Measurements from ENCODE around the gene ATF3. TPM values are rescaled to one million over a fixed set of nuclear protein-coding genes. Genes with fewer than 3 reads are reported as not detected.

Gene ATF3
- total RNA-seq, 2 experiments from 2014 or later: 2.7 to 2.9 TPM

DNA sequence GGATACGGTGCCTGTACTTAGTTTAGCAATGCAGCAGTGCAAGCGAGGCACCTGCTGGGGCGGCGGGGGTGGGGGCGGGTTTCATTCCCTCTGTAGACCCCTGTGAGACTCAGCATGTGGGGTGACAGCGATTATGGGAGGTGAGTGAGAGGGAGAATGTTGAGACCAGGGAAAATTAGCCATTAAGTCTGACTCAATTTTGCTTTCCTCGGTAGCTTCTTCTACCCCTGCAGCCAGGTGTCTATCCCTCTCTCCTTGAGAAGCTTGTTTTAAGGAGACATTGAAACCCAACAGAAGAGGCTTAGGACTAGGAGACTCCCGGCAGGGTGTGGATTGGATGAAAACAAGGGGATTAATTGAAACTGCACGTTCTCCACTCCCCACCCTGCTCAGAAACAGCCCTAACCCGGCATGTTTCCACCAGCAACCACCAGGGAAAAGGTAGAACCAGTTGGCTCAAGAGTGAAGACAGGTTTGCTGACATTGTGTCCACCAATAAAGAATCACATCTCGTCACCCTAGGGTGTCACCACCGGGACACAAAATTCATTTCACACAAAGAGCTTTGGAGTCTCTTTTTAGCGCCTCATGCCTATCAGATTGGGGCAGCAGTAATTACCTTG lies 20.6 kb upstream of the ATF3 start:
- H3K9me2 ChIP-seq (ENCODE audit: insufficient read depth, low read length): no peaks in the 10 kb centered on the region
- no TSS peak for BruUV-seq (replicated peaks)
- no peak overlapping the region for H2AFZ ChIP-seq (ENCODE audit: low read length)
- intact Hi-C loops (cut with micrococcal nuclease; ENCODE audit: unreplicated experiment): no loop called here
- TF ChIP-seq EZH2phosphoT487 (IDR thresholded peaks at IDR 0.05; ENCODE audit: borderline replicate concordance, low read depth, low read length) (no peak), CTCF (conservative IDR thresholded peaks at IDR 0.05; ENCODE audit: low read length) (no peak)
- no peaks in the 10 kb centered on the region for H3K79me2 ChIP-seq (ENCODE audit: insufficient read depth, low read depth, low read length)
- no peaks in the 10 kb centered on the region for H3K9me3 ChIP-seq (ENCODE audit: low read length)
- no peaks in the 10 kb centered on the region for H3K36me3 ChIP-seq (ENCODE audit: insufficient read depth, low read length)
- no peak overlapping the region for H3K4me2 ChIP-seq (ENCODE audit: low read length)
- H3K4me1 ChIP-seq (ENCODE audit: insufficient read depth, low read length, poor library complexity, severe bottlenecking): no peaks in the 10 kb centered on the region
- ChIA-PET POLR2A (interaction anchor here (1.0 kb wide), 1 partner anchor 20 kb away, joined by 3 read pairs; no protein-coding TSS in a partner anchor), CTCF (ENCODE audit: unreplicated experiment) (no interaction called here)
- no peak overlapping the region for H3K27ac ChIP-seq (ENCODE audit: low read depth, low read length, poor library complexity, severe bottlenecking)
- H4K20me1 ChIP-seq (ENCODE audit: insufficient read depth, low read length): no peaks in the 10 kb centered on the region
- DNase-seq (ENCODE audit: low spot score): no peak
- H3K4me3 ChIP-seq (ENCODE audit: low read depth, low read length, poor library complexity, severe bottlenecking): no peak overlapping the region

DNA sequence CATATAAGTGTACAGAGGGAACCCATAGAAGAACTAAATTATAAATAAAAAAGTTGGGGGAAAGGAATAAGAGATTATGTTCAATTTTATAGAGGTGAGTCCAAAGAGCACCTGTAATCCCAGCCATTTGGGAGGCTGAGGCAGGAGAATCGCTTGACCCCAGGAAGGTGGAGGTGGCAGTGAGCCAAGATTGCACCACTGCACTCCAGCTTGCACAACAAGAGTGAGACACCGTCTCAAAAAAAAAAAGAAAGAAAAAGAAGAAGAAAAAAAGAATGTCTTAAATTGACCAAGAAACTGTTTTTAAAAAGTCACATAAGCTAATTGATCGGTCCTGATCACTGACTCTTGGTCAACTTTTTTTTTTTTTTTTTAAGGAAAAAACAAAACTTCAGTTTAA lies 19.1 kb upstream of the ATF3 start:
- ChIA-PET POLR2A (interaction anchor here (0.5 to 0.7 kb wide), 4 partner anchors 13 to 1259 kb away, joined by 3 to 4 read pairs (median 4); no protein-coding TSS in a partner anchor), CTCF (ENCODE audit: unreplicated experiment) (no interaction called here)
- TF ChIP-seq EZH2phosphoT487 (IDR thresholded peaks at IDR 0.05; ENCODE audit: borderline replicate concordance, low read depth, low read length): no peak

DNA sequence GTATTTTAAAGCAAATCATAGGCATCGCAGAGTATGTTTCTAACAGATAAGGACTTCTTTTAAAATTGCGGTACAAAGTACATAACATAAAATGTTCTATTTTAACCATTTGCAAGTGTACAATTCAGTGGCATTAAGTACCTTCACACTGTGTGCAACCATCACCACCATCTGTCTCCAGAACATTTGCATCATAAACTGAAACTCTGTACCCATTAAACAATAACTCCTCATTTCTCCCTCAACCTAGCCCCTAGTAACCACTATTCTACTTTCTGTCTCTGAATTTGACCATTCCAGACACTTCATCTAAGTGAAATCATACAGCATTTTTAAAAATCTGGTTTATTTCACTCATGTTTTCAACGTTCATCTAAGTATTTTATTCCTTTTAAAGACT lies 16.6 kb upstream of the ATF3 start:
- no peak for DNase-seq (ENCODE audit: low spot score)
- H2AFZ ChIP-seq (ENCODE audit: low read length): no peak overlapping the region
- H3K9me3 ChIP-seq (ENCODE audit: low read length): no peaks in the 10 kb centered on the region
- no peaks in the 10 kb centered on the region for H4K20me1 ChIP-seq (ENCODE audit: insufficient read depth, low read length)
- no peaks in the 10 kb centered on the region for H3K79me2 ChIP-seq (ENCODE audit: insufficient read depth, low read depth, low read length)
- POLR2A ChIA-PET: no interaction called here
- no peak overlapping the region for H3K4me3 ChIP-seq (ENCODE audit: low read depth, low read length, poor library complexity, severe bottlenecking)
- H3K4me2 ChIP-seq (ENCODE audit: low read length): no peak overlapping the region
- CTCF ChIA-PET (ENCODE audit: unreplicated experiment): no interaction called here
- H3K4me1 ChIP-seq (ENCODE audit: insufficient read depth, low read length, poor library complexity, severe bottlenecking): no peaks in the 10 kb centered on the region
- TF ChIP-seq CTCF (conservative IDR thresholded peaks at IDR 0.05; ENCODE audit: low read length) (no peak), EZH2phosphoT487 (IDR thresholded peaks at IDR 0.05; ENCODE audit: borderline replicate concordance, low read depth, low read length) (no peak)
- no peak overlapping the region for H3K27ac ChIP-seq (ENCODE audit: low read depth, low read length, poor library complexity, severe bottlenecking)
- no peaks in the 10 kb centered on the region for H3K9me2 ChIP-seq (ENCODE audit: insufficient read depth, low read length)
- BruUV-seq (replicated peaks): no TSS peak
- no peaks in the 10 kb centered on the region for H3K36me3 ChIP-seq (ENCODE audit: insufficient read depth, low read length)
- intact Hi-C loops (cut with micrococcal nuclease; ENCODE audit: unreplicated experiment): no loop called here

More for the DNA sequence above, 19.1 kb upstream of the ATF3 start:
- DNase-seq (ENCODE audit: low spot score): no peak
- no peaks in the 10 kb centered on the region for H3K79me2 ChIP-seq (ENCODE audit: insufficient read depth, low read depth, low read length)
- intact Hi-C loops (cut with micrococcal nuclease; ENCODE audit: unreplicated experiment): no loop called here
- BruUV-seq (replicated peaks): no TSS peak
- no peaks in the 10 kb centered on the region for H3K9me3 ChIP-seq (ENCODE audit: low read length)
- no peaks in the 10 kb centered on the region for H4K20me1 ChIP-seq (ENCODE audit: insufficient read depth, low read length)
- no peaks in the 10 kb centered on the region for H3K36me3 ChIP-seq (ENCODE audit: insufficient read depth, low read length)
- H3K4me1 ChIP-seq (ENCODE audit: insufficient read depth, low read length, poor library complexity, severe bottlenecking): no peaks in the 10 kb centered on the region
- H3K27ac ChIP-seq (ENCODE audit: low read depth, low read length, poor library complexity, severe bottlenecking): no peak overlapping the region
- no peak overlapping the region for H3K4me3 ChIP-seq (ENCODE audit: low read depth, low read length, poor library complexity, severe bottlenecking)
- H3K4me2 ChIP-seq (ENCODE audit: low read length): no peak overlapping the region
- H2AFZ ChIP-seq (ENCODE audit: low read length): no peak overlapping the region
- no peaks in the 10 kb centered on the region for H3K9me2 ChIP-seq (ENCODE audit: insufficient read depth, low read length)
